PC-9 (cell line): ENCODE results near the gene PHLDB2. TPM values are rescaled to one million over a fixed set of nuclear protein-coding genes. Genes with fewer than 3 reads are reported as not detected.

ENCODE experiments used
- BruUV-seq: library from RNA; stranded (reverse); fragments of 400-500 nt; replicated peaks from 2 replicates; lab custom pipeline; 2021; lab: Mats Ljungman, UMichigan
- CTCF ChIA-PET: fragments of 300-600 bp; sonication (Branson Sonifier 250); formaldehyde crosslinking; loops from one replicate; lab custom pipeline; 2022; ENCODE audit warnings: antibody characterized with exemption; lab: Charles Lee
- POLR2A ChIA-PET: fragments of 300-600 bp; sonication (Branson Sonifier 250); formaldehyde crosslinking; loops from one replicate; lab custom pipeline; 2022; ENCODE audit warnings: antibody characterized with exemption; ENCODE audit not compliant: unreplicated experiment; lab: Charles Lee
- DNase-seq, 2 experiments: peaks; one replicate each; pipeline versions ENCODE4 v3.0.0 to v3.0.0-alpha.2; 2015 to 2022; ENCODE audit warnings: mixed read lengths in 1 of 2
- H2AFZ ChIP-seq: fragments of 200-600 bp; sonication (generic); 2 replicates; pipeline ENCODE4 v1.8.1; 2017; ENCODE audit warnings: antibody characterized with exemption
- H3F3A ChIP-seq: fragments of 200-600 bp; sonication (generic); 2 replicates; pipeline ENCODE4 v1.8.1; 2017; ENCODE audit warnings: antibody characterized with exemption, mild to moderate bottlenecking, low read depth; ENCODE audit not compliant: insufficient read depth
- H3K27ac ChIP-seq: fragments of 200-600 bp; sonication (generic); 2 replicates; pipeline ENCODE4 v1.6.1; 2016; ENCODE audit warnings: mixed run types
- H3K27me3 ChIP-seq: fragments of 200-600 bp; sonication (generic); 2 replicates; pipeline ENCODE4 v1.6.1; 2016; ENCODE audit warnings: low read depth, mixed run types; ENCODE audit not compliant: insufficient read depth
- H3K36me3 ChIP-seq: fragments of 200-600 bp; sonication (generic); 2 replicates; pipeline ENCODE4 v1.6.1; 2016; ENCODE audit warnings: low read depth, mixed run types
- H3K4me1 ChIP-seq: fragments of 200-600 bp; sonication (generic); replicated peaks from 2 replicates; pipeline ENCODE4 v1.6.1; 2016; ENCODE audit warnings: mixed run types; ENCODE audit not compliant: insufficient read depth
- H3K4me2 ChIP-seq: fragments of 200-600 bp; sonication (generic); 2 replicates; pipeline ENCODE4 v1.6.1; 2017; ENCODE audit warnings: mixed run types
- H3K4me3 ChIP-seq: fragments of 200-600 bp; sonication (generic); 2 replicates; pipeline ENCODE4 v1.6.1; 2016; ENCODE audit warnings: mixed run types
- H3K79me2 ChIP-seq: fragments of 200-600 bp; sonication (generic); 2 replicates; pipeline ENCODE4 v1.6.1; 2017; ENCODE audit warnings: low read depth, mixed run types
- H3K9me2 ChIP-seq: fragments of 200-600 bp; sonication (generic); 2 replicates; pipeline ENCODE4 v1.8.1; 2017; ENCODE audit warnings: mild to moderate bottlenecking; ENCODE audit not compliant: insufficient read depth
- H3K9me3 ChIP-seq: fragments of 200-600 bp; sonication (generic); 2 replicates; pipeline ENCODE4 v1.8.1; 2016; ENCODE audit warnings: low read depth; ENCODE audit not compliant: insufficient read depth
- H4K20me1 ChIP-seq: fragments of 200-600 bp; sonication (generic); 2 replicates; pipeline ENCODE4 v1.8.1; 2017; ENCODE audit not compliant: insufficient read depth
- EZH2 ChIP-seq: fragments of 200-600 bp; sonication (generic); IDR thresholded peaks from 2 replicates; pipeline ENCODE4 v1.8.0; 2017; ENCODE audit warnings: antibody characterized with exemption, low read depth
- intact Hi-C: fragments of 100-400 bp; cut with micrococcal nuclease; formaldehyde crosslinking; loops from one replicate; pipeline ENCODE4 v1.10.0; 2022; ENCODE audit not compliant: unreplicated experiment
- total RNA-seq: library from RNA; stranded (reverse); gene quantifications from 2 replicates; pipeline ENCODE4 v1.2.3, GENCODE V29; 2021
- TF ChIP-seq, protein P1 (sequence below): fragments of 200-600 bp; sonication (generic); conservative IDR thresholded peaks from 2 replicates; pipeline ENCODE4 v1.6.1; 2017; ENCODE audit warnings: mixed run types, antibody characterized with exemption, mild to moderate bottlenecking, moderate library complexity

Gene PHLDB2
- total RNA-seq, 1 experiment from 2014 or later: 42.7 TPM

DNA sequence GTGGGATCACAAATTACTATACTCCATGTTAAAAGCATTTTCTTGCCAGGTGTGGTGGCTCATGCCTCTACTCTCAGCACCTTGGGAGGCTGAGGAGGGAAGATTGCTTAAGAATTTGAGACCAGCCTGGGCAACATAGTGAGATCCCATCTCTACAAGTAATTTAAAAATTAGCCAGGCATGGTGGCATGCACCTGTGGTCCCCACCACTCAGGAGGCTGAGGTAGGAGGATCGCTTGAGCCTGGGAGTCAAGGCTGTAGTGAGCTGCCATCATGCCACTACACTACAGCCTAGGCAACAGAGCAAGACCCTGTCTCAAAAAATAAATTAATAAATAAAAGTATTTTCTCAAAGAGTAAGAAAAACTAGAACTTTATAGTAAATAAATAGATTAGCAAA, 96.8 kb downstream of the PHLDB2 start:
- intact Hi-C loops: no loop called here
- ChIA-PET CTCF (interaction anchor here (0.6 kb wide), 1 partner anchor 63 kb away, joined by 11 read pairs; no protein-coding TSS in a partner anchor), POLR2A (no interaction called here)
- H2AFZ ChIP-seq: no peak overlapping the region
- BruUV-seq: no TSS peak
- peaks cover 20% of the 10 kb centered on the region; the same call in 1 of the 2 replicates for H3F3A ChIP-seq
- 0 out of 2 replicates have a peak, but pooled peaks cover 3% of the 10 kb centered on the region for H3K9me2 ChIP-seq
- no peak for TF ChIP-seq EZH2
- DNase-seq: no peak
- H3K79me2 ChIP-seq: no peaks in the 10 kb centered on the region
- H3K9me3 ChIP-seq: no peaks in the 10 kb centered on the region
- no peak overlapping the region for H3K27ac ChIP-seq
- H3K27me3 ChIP-seq: no peaks in the 10 kb centered on the region
- no peak overlapping the region for H3K4me3 ChIP-seq
- H3K4me1 ChIP-seq: no peaks in the 10 kb centered on the region
- peaks cover 59% of the 10 kb centered on the region for H3K36me3 ChIP-seq
- no peak overlapping the region for H3K4me2 ChIP-seq
- no peaks in the 10 kb centered on the region for H4K20me1 ChIP-seq

DNA sequence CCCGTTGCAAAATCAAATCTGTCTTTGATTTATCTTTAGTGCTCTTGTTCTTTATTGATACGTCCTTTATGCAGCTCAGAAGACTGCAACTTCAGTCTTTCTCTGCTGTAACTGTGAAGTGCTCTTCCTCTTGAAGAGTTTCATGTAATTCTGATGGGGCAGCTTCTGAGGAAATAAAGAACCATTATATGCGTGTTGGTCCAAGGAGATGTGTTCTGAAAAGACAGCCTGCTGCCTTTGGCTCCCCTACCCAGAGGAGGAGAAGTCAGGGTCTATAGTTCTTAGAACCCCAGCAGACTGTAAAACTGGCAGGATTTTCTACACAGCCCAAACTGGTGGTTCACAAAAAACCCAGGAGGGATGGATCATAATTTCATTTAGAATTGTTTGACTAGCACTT, 97.4 kb downstream of the PHLDB2 start:
- Histone ChIP-seq H3K9me2 (0 out of 2 replicates have a peak, but pooled peaks cover 3% of the 10 kb centered on the region), H3K36me3 (peaks cover 59% of the 10 kb centered on the region), H2AFZ (no peak overlapping the region), H4K20me1 (no peaks in the 10 kb centered on the region), H3K4me1 (no peaks in the 10 kb centered on the region), H3K9me3 (no peaks in the 10 kb centered on the region), H3K27me3 (no peaks in the 10 kb centered on the region), H3K4me2 (no peak overlapping the region), H3K4me3 (no peak overlapping the region), H3K79me2 (no peaks in the 10 kb centered on the region), H3F3A (peaks cover 26% of the 10 kb centered on the region; the same call in 1 of the 2 replicates), H3K27ac (0 out of 2 replicates have a peak overlapping the region, but pooled peaks have one; percentile 8)
- POLR2A ChIA-PET: no interaction called here
- no TSS peak for BruUV-seq
- no peak for TF ChIP-seq EZH2
- TF ChIP-seq, protein P1, sequence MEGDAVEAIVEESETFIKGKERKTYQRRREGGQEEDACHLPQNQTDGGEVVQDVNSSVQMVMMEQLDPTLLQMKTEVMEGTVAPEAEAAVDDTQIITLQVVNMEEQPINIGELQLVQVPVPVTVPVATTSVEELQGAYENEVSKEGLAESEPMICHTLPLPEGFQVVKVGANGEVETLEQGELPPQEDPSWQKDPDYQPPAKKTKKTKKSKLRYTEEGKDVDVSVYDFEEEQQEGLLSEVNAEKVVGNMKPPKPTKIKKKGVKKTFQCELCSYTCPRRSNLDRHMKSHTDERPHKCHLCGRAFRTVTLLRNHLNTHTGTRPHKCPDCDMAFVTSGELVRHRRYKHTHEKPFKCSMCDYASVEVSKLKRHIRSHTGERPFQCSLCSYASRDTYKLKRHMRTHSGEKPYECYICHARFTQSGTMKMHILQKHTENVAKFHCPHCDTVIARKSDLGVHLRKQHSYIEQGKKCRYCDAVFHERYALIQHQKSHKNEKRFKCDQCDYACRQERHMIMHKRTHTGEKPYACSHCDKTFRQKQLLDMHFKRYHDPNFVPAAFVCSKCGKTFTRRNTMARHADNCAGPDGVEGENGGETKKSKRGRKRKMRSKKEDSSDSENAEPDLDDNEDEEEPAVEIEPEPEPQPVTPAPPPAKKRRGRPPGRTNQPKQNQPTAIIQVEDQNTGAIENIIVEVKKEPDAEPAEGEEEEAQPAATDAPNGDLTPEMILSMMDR: no peak
- no peak for DNase-seq
- CTCF ChIA-PET: no interaction called here
- intact Hi-C loops: no loop called here

- Histone ChIP-seq H3K27ac (0 out of 2 replicates have a peak overlapping the region, but pooled peaks have one; percentile 8), H3K4me1 (no peaks in the 10 kb centered on the region), H4K20me1 (no peaks in the 10 kb centered on the region), H3K79me2 (no peaks in the 10 kb centered on the region), H3K9me3 (no peaks in the 10 kb centered on the region), H3K9me2 (0 out of 2 replicates have a peak, but pooled peaks cover 3% of the 10 kb centered on the region), H3K27me3 (no peaks in the 10 kb centered on the region), H3F3A (peaks cover 23% of the 10 kb centered on the region; the same call in 1 of the 2 replicates), H3K4me2 (no peak overlapping the region), H3K4me3 (no peak overlapping the region), H3K36me3 (peaks cover 62% of the 10 kb centered on the region), H2AFZ (no peak overlapping the region)
- ChIA-PET POLR2A (interaction anchor here (0.7 kb wide), 1 partner anchor 107 kb away, joined by 3 read pairs; no protein-coding TSS in a partner anchor), CTCF (no interaction called here)
- intact Hi-C loops: no loop called here
- TF ChIP-seq, protein P1: no peak
- TF ChIP-seq EZH2: no peak
- BruUV-seq: no TSS peak
- DNase-seq: no peak
These were observed 98.1 kb downstream of the PHLDB2 start for GRCh38 chr3:111956995-111957734.
